WTC11 (cell line): Measurements from ENCODE around the gene ISM2.

Source experiments
- CREB1 ChIP-seq: sonication (generic); formaldehyde crosslinking; IDR thresholded peaks from 2 replicates; pipeline ENCODE4 v1.8.0; 2023; ENCODE audit warnings: mild to moderate bottlenecking, missing genetic modification reagents
- ZBTB21 ChIP-seq: sonication (generic); formaldehyde crosslinking; IDR thresholded peaks from 2 replicates; pipeline ENCODE4 v1.8.1; 2023; ENCODE audit warnings: mild to moderate bottlenecking, missing genetic modification reagents, borderline replicate concordance
- TF ChIP-seq, protein P1 (sequence below): fragments of 200-600 bp; IDR thresholded peaks from 2 replicates; pipeline ENCODE4 v1.8.0; 2022; ENCODE audit warnings: antibody characterized with exemption

DNA sequence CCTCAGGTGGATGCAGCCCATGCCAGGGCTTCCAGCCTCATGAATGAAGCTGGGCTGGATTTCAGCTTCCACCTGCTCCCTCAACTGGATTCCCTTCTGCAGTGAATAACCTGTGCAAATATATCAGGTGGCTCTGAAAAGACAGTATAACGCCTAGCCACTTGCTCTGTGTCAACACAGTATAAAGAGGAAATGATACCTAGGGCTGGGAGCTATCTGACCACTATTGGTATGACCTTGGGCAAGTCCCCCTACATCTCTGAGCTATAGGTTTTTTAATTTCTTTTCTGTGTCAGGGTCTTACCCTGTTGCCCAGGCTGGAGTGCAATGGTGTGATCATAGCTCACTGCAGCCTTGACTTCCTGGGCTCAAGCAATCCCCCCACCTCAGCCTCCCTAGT lies 19.8 kb downstream of the ISM2 start:
- TF ChIP-seq, protein P1, sequence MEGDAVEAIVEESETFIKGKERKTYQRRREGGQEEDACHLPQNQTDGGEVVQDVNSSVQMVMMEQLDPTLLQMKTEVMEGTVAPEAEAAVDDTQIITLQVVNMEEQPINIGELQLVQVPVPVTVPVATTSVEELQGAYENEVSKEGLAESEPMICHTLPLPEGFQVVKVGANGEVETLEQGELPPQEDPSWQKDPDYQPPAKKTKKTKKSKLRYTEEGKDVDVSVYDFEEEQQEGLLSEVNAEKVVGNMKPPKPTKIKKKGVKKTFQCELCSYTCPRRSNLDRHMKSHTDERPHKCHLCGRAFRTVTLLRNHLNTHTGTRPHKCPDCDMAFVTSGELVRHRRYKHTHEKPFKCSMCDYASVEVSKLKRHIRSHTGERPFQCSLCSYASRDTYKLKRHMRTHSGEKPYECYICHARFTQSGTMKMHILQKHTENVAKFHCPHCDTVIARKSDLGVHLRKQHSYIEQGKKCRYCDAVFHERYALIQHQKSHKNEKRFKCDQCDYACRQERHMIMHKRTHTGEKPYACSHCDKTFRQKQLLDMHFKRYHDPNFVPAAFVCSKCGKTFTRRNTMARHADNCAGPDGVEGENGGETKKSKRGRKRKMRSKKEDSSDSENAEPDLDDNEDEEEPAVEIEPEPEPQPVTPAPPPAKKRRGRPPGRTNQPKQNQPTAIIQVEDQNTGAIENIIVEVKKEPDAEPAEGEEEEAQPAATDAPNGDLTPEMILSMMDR = no peak
- TF ChIP-seq ZBTB21 (CRISPR knock-in tag) = no peak
- no peak for TF ChIP-seq CREB1
